HepG2 (cell line): ENCODE measurements around the gene PSMB2. TPM values are rescaled to one million over a fixed set of nuclear protein-coding genes. Genes with fewer than 3 reads are reported as not detected.

ENCODE experiments used
- FOXP1 ChIP-seq, 2 experiments: fragments of 450-650 bp in 1 of 2; IDR thresholded peaks; 2 replicates each; pipeline ENCODE4 v1.6.1; 2017 to 2018; ENCODE audit warnings: antibody characterized with exemption in 1 of 2
- HDAC6 ChIP-seq: fragments of 200-600 bp; sonication (generic); IDR thresholded peaks from 2 replicates; pipeline ENCODE4 v1.7.0; 2017; ENCODE audit warnings: mild to moderate bottlenecking, antibody characterized with exemption, low read length, low read depth
- HHEX ChIP-seq: IDR thresholded peaks from 2 replicates; pipeline ENCODE4 v1.6.1; 2016; ENCODE audit warnings: control low read depth
- HOXA3 ChIP-seq: sonication (generic); formaldehyde crosslinking; IDR thresholded peaks from 2 replicates; pipeline ENCODE4 v1.5.0; 2020; ENCODE audit warnings: missing genetic modification reagents
- IRF1 ChIP-seq: sonication (generic); formaldehyde crosslinking; IDR thresholded peaks from 2 replicates; pipeline ENCODE4 v1.4.0; 2020; ENCODE audit warnings: low read depth, mild to moderate bottlenecking, missing genetic modification reagents
- MXI1 ChIP-seq: IDR thresholded peaks from 3 replicates; pipeline ENCODE4 v1.6.1; 2012; ENCODE audit warnings: low read depth, low read length, inconsistent platforms, borderline replicate concordance
- NFE2L1 ChIP-seq: sonication (generic); formaldehyde crosslinking; IDR thresholded peaks from 2 replicates; pipeline ENCODE4 v1.4.0; 2020; ENCODE audit warnings: missing genetic modification reagents, mild to moderate bottlenecking, borderline replicate concordance
- NR2F6 ChIP-seq, 2 experiments: IDR thresholded peaks; 2 replicates each; pipeline ENCODE4 v1.6.1; 2016; ENCODE audit warnings: antibody characterized with exemption in 1 of 2, mild to moderate bottlenecking in 1 of 2
- PAF1 ChIP-seq: IDR thresholded peaks from 2 replicates; pipeline ENCODE4 v1.6.1; 2016; ENCODE audit warnings: missing genetic modification reagents, missing compliant biosample characterization
- PCBP1 ChIP-seq: fragments of 200-400 bp; formaldehyde crosslinking; IDR thresholded peaks from 2 replicates; pipeline ENCODE4 v1.6.1; 2017; ENCODE audit warnings: mild to moderate bottlenecking, low read depth, low read length, borderline replicate concordance
- POGK ChIP-seq: sonication (generic); formaldehyde crosslinking; conservative IDR thresholded peaks from 2 replicates; pipeline ENCODE4 v1.8.0; 2022; ENCODE audit warnings: mild to moderate bottlenecking, moderate library complexity, missing genetic modification reagents
- RXRB ChIP-seq: IDR thresholded peaks from 2 replicates; pipeline ENCODE4 v1.6.1; 2016; ENCODE audit warnings: borderline replicate concordance, missing genetic modification reagents, missing compliant biosample characterization
- TARDBP ChIP-seq: sonication (generic); formaldehyde crosslinking; IDR thresholded peaks from 2 replicates; pipeline ENCODE4 v1.8.0; 2022; ENCODE audit warnings: mild to moderate bottlenecking, missing genetic modification reagents
- U2AF1 ChIP-seq: fragments of 200-400 bp; formaldehyde crosslinking; optimal IDR thresholded peaks from 2 replicates; pipeline ENCODE3; 2017; ENCODE audit warnings: mild to moderate bottlenecking, low read depth, low read length
- XBP1 ChIP-seq: sonication (generic); formaldehyde crosslinking; IDR thresholded peaks from 2 replicates; pipeline ENCODE4 v1.5.0; 2020; ENCODE audit warnings: missing genetic modification reagents
- YEATS2 ChIP-seq: sonication (generic); formaldehyde crosslinking; IDR thresholded peaks from 2 replicates; pipeline ENCODE4 v1.4.0; 2020; ENCODE audit warnings: missing genetic modification reagents, borderline replicate concordance
- ZNF232 ChIP-seq: sonication (generic); formaldehyde crosslinking; IDR thresholded peaks from 2 replicates; pipeline ENCODE4 v1.4.0; 2020; ENCODE audit warnings: missing genetic modification reagents, borderline replicate concordance
- ZNF546 ChIP-seq: sonication (generic); formaldehyde crosslinking; conservative IDR thresholded peaks from 2 replicates; pipeline ENCODE4 v1.8.1; 2023; ENCODE audit warnings: mild to moderate bottlenecking, missing genetic modification reagents
- ZNF574 ChIP-seq: sonication (generic); formaldehyde crosslinking; IDR thresholded peaks from 2 replicates; pipeline ENCODE4 v1.4.0; 2020; ENCODE audit warnings: missing genetic modification reagents
- ZNF782 ChIP-seq: sonication (generic); formaldehyde crosslinking; IDR thresholded peaks from 2 replicates; pipeline ENCODE4 v1.4.0; 2020; ENCODE audit warnings: missing genetic modification reagents, mild to moderate bottlenecking, borderline replicate concordance
- ZXDC ChIP-seq: sonication (generic); formaldehyde crosslinking; IDR thresholded peaks from 2 replicates; pipeline ENCODE4 v1.5.0; 2020; ENCODE audit warnings: mild to moderate bottlenecking, missing genetic modification reagents
- polyA plus RNA-seq, 8 experiments: library from polyadenylated mRNA; depleted of rRNA in 3 of 8; stranded (reverse) in 7 of 8; unstranded in 1 of 8; fragments of >200 nt; fragmentation: Illumina TruSeq in 4 of 8; extraction: Trizol in 4 of 8; gene quantifications; 2 replicates each; pipeline versions ENCODE4 v1.2.1 to v1.2.3, GENCODE V29; 2011 to 2016; ENCODE audit warnings: low read depth in 4 of 8, missing spikeins in 1 of 8, mixed read lengths in 1 of 8; ENCODE audit not compliant: insufficient read depth in 1 of 8
- total RNA-seq, 5 experiments: library from RNA; depleted of rRNA; stranded (reverse); fragments of >200 nt; fragmentation: Illumina TruSeq; extraction: Trizol; gene quantifications; 2 replicates each; pipeline ENCODE4 v1.2.3, GENCODE V29; 2016; ENCODE audit warnings: low read depth in 1 of 5

Gene PSMB2
- total and polyA plus RNA-seq, 2 of the 13 experiments (the other 11 are each of a cell fraction or from before 2014, with no cell fraction given) = 60.6 to 62.2 TPM

GRCh38 chr1:35557611-35558373, 83.5 kb downstream of the PSMB2 start, which contains the start of gene NCDN (continued):
- peak; percentile 76 for TF ChIP-seq ZNF574
- TF ChIP-seq MXI1 = peak; percentile 66; the same call in 1 of the 3 replicates
- TF ChIP-seq POGK = no peak
- TF ChIP-seq ZNF782 (CRISPR knock-in tag) = peak; percentile 80; the same call in 1 of the 2 replicates
- TF ChIP-seq PCBP1 = peak; percentile 95; the same call in 1 of the 2 replicates
- peak; percentile 95; the same call in 1 of the 2 replicates for TF ChIP-seq TARDBP (CRISPR knock-in tag)
- TF ChIP-seq YEATS2 = peak; percentile 82; the same call in 1 of the 2 replicates
- peak; percentile 6; the same call in 1 of the 2 replicates for TF ChIP-seq RXRB
- TF ChIP-seq ZNF232 (CRISPR knock-in tag) = peak; percentile 86; the same call in 1 of the 2 replicates
- no peak for TF ChIP-seq NR2F6 (IDR thresholded peaks at IDR 0.05)
- TF ChIP-seq NR2F6 (CRISPR knock-in tag; IDR thresholded peaks at IDR 0.05) = no peak
- TF ChIP-seq ZNF546 (CRISPR knock-in tag) = no peak
- TF ChIP-seq HDAC6 = no peak
- TF ChIP-seq HHEX (CRISPR knock-in tag) = no peak
- no peak for TF ChIP-seq ZXDC (CRISPR knock-in tag)
- TF ChIP-seq FOXP1 (IDR thresholded peaks at IDR 0.05) = no peak
- no peak; the same call in 1 of the 2 replicates for TF ChIP-seq FOXP1 (CRISPR knock-in tag; IDR thresholded peaks at IDR 0.05)
- TF ChIP-seq IRF1 = no peak
- TF ChIP-seq U2AF1 = no peak
- TF ChIP-seq HOXA3 = peak; percentile 97
- TF ChIP-seq NFE2L1 (CRISPR knock-in tag) = no peak
- TF ChIP-seq PAF1 (CRISPR knock-in tag) = no peak
- TF ChIP-seq XBP1 (CRISPR knock-in tag) = no peak
